HG03575 (cell line): ENCODE measurements around the gene RYR1.
"Not testable (repeated sequence)": the region's sequence is repeated elsewhere in the genome, so short reads cannot be mapped to it uniquely, and the experiment has no call there.

ENCODE experiments used
- ATAC-seq: cut with Tn5 transposase; IDR thresholded peaks from one replicate; pipeline ENCODE4 v1.9.1; 2021; ENCODE audit not compliant: unreplicated experiment, insufficient number of reproducible peaks, low FRiP score; ENCODE audit errors: extremely low read depth

Gene RYR1

GRCh38 chr19:38421856-38422255 is 11.6 kb upstream of the RYR1 start:
- no peak for ATAC-seq

- ATAC-seq, result no peak
Measured at GRCh38 chr19:38422438-38422837, 11.1 kb upstream of the RYR1 start.

DNA sequence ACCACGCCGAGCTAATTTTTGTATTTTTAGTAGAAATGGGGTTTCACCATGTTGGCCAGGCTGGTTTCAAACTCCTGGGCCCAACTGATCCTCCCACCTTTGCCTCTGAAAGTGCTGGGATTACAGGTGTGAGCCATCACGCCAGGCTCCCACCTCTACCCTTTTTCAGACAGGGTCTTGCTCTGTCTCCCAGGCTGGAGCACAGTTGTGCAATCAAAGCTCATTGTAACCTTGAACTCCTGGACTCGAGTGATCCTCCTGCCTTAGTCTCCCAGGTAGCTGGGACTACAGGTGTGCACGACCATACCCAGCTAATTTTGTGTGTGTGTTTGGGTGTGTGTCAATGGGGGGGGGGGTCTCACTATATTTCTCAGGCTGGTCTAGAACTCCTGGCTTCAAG is 9.2 kb upstream of the RYR1 start:
- ATAC-seq, result no peak

DNA sequence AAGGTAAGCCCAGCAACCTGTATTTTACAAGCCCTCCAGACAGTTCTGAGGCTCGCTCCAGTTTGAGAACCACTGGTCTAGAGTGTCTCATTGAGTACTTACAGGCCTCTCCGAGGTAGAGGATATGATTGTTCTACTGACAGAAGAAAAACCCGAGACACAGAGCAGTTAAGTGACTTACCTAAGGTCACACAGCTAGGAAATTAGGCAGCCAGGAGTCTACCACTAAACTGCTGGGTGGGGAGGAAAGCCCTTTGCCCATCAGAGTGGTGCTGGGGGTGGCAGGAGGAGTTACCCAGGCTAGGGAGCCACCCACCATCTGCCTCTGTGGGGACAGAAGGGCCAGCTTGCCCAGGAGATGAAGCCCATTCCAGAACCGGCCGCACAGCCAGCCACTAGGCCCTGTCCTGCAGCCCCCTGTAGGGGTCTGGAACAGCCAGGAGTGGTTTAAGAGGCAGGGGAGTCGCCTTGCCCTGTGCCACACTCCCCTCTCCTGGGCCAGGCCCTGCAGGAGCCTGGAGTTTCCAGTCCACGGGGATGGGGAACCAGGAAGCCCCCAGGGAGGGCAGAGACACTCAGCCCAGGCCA is 8.2 kb upstream of the RYR1 start:
- no peak for ATAC-seq

GRCh38 chr19:38425810-38426466 is 7.6 kb upstream of the RYR1 start, which contains the start of gene RASGRP4:
TSS of gene RASGRP4 (minus strand) at chr19:38426219. CDS start at chr19:38426091, 128 bp downstream.
- no peak for ATAC-seq

DNA sequence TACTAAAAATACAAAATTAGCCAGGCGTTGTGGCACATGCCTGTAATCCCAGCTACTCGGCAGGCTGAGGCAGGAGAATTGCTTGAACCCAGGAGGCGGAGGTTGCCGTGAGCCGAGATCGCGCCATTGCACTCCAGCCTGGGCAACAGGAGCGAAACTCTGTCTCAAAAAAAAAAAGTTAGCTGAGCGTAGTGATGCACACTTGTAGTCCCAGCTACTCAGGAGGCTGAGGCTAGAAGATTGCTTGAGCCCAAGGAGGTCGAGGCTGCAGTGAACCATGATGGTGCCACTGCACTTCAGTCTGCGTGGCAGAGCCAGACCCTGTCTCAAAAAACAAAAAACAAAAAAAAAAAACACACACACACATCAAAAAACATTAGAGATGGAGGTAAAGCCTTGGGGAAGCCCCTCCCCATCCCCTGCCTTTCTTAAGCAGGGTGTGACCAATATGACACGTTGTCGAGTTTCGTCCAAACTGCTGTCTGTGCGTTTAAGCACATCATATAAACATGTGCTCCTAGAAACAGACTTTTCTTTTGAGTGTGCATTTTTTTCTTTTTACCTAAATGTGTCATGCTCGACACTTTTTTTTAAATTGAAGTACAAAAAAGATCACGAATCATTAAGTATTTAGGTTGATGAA is 6.3 kb upstream of the RYR1 start:
- ATAC-seq, result not testable (repeated sequence)

DNA sequence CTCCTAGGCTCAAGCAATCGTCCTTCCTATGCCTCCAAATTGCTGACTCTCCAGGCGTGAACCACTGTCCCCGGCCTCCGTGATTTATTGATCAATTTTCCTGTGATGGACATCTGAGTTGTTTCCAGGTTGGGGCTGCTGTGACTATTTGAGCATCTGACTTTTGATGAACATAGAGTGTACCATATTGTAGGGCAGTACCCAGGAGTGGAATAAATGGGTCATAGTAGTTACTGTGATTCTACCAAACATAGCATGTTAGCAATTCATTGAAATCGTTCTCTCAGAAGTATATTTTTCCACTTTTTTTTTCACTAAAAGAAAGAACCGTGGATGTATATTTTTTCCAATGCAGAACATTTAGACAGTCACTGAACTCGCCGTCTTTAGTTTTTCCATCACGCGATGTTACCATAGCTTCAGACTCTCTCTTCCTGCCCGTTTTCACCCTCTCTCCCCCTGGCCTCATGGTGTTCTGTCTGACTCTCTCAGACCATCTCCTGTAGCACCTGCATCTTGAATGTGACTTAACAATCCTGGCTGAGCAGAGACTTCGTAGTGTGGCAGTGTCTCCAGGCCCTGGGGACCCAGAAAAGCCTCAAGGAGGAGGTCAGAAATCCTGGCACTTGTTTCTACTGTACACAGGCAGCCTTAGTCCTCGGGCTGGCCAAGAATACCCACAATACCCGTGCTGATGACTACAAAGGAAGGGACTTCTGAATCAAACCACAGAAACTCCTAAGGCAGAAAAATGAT is 4.3 kb upstream of the RYR1 start:
- ATAC-seq, result no peak

DNA sequence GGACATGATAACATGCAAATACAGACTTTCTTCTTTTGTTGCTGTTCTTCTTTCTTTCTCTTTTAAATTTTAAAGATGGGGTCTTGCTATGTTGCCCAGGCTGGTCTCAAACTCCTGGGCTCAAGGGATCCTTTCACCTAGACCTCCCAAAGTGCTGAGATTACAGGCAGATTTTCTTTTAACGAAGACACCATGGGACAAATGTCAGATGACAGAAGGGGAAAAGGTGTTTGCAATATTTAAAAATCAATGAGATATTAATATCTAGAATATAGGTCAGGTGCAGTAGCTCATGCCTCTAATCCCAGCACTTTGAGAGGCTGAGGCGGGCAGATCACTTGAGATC is 3.7 kb upstream of the RYR1 start:
- ATAC-seq, result no peak

DNA sequence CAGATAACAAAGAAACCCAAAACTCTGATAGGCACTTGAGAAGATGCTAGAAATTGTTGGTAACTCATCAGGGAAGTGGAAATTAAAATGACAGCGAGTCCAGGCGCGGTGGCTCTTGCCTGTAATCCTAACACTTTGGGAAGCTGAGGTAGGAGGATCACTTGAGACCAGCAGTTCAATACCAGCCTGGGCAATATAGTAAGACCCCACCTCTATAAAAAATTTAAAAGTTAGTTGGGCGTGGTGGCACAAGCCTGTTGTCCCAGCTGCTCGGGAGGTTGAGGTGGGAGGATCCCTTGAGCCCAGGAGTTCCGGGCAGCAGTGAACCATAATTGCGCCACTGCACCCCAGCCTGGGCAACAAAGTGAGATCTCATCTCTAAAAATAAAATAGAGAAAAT is 2.6 kb upstream of the RYR1 start:
- ATAC-seq, result no peak

- ATAC-seq, result no peak
Measured at GRCh38 chr19:38434549-38435051, 1.1 kb downstream of the RYR1 start.

DNA sequence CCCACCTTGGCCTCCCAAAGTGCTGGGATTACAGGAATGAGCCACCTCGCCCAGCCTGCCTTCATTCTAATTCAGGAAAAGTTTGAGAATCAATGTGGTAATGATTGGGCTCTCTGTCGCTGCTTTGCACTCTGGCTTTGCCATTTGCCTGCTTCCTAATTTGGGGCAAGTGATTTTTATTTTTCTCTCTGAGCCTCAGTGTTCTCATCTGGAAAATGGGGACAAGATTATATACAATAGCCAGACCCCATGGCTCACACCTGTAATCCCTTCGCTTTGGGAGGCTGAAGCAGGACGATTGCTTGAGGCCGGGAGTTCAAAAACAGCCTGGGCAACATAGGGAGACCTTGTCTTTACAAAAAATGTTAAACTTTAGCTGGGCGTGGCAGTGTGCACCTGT is 3.8 kb downstream of the RYR1 start:
- ATAC-seq, result no peak

DNA sequence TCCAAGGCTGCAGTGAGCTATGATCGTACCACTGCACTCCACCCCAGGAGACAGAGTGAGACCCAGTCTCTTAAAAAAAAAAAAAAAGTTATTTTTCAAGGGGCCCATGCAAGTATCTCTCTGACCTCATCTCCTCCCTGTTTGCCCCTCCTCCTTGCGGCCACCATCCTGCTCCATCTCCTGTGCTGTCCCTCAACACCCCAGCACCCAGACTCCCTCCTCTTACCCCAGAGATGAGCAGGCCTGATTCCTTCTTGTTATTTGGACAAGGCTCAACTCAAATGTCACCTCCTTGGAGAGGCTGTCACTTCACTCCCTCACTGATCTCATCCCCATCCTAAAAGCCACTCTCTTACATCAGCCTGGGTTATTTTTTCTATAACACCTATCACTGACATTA is 4.4 kb downstream of the RYR1 start:
- ATAC-seq, result no peak

DNA sequence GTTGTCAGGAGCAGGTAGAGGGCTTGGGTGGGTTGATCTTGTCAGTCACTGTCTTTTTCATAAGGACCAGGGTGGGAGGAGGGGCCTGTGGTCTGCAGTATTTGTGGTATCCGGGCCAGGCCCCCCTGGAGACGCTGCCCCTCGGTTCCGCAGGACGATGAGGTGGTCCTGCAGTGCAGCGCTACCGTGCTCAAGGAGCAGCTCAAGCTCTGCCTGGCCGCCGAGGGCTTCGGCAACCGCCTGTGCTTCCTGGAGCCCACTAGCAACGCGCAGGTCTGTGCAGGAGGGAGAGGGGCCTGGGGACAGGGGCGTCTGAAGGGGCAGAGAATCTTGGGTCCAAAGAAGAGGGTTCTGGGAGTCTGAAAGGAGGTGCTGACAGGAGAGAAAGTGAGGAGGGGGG is 7.1 kb downstream of the RYR1 start:
- no peak for ATAC-seq

- no peak for ATAC-seq
Measured at GRCh38 chr19:38441657-38442348, 8.3 kb downstream of the RYR1 start.

DNA sequence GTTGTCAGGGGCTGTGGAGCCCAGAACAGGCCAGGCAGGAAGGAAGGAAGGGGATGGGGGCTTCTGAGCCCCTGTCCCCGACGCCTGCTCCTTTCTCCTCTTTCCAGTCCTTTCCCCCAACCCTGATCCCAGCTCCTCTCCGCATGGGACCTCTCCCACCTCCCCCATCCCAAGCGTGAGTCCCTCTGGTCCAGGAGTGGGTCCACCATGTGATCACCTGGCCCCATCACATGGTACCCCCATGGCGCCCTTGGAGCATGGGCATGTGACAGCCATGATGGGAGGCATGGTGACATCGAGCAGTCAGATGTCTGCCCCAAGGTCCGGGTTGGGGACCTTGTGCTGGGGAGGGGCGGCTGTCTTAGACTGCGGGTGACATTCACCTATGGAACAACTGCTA is 9.2 kb downstream of the RYR1 start:
- no peak for ATAC-seq

- no peak for ATAC-seq
Measured at GRCh38 chr19:38443458-38443999, 10.0 kb downstream of the RYR1 start.

GRCh38 chr19:38444026-38444425 is 10.5 kb downstream of the RYR1 start:
- no peak for ATAC-seq

DNA sequence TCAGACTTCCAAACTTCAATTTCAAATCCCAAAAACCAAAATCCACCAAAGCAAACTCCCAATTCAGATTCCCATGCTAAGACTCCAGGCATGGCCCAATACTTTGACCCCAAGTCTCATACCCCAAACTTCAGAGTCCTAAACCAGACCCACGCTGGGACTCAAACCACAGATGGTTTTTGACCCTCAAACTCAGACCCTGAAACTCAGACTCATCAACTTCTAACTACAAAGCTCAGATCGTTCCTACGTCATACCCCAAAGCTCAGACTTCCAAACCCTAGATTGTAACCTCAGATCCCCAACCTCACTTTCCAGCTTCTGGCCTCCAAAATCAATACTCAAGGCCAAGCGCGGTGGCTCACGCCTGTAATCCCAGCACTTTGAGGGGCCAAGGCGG is 11.9 kb downstream of the RYR1 start:
- no peak for ATAC-seq

- no peak for ATAC-seq
Measured at GRCh38 chr19:38448225-38448624, 14.7 kb downstream of the RYR1 start.
